GM12865 (cell line): ENCODE data around the gene HSF5.
"Not testable (repeated sequence)": the region's sequence is repeated elsewhere in the genome, so short reads cannot be mapped to it uniquely, and the experiment has no call there.

Experiments
- DNase-seq: peaks from one replicate; pipeline ENCODE4 v3.0.0; 2010; ENCODE audit warnings: low read depth
- H3K4me3 ChIP-seq: 2 replicates; pipeline ENCODE4 v1.5.1; 2011; ENCODE audit warnings: mild to moderate bottlenecking, low read depth, low read length, control low read depth
- TF ChIP-seq, protein P1 (sequence below): IDR thresholded peaks from 2 replicates; pipeline ENCODE4 v1.5.1; 2011; ENCODE audit warnings: low read length, control low read depth, low read depth, inconsistent platforms; ENCODE audit not compliant: insufficient read depth; ENCODE audit errors: missing control alignments

The HSF5 gene

DNA sequence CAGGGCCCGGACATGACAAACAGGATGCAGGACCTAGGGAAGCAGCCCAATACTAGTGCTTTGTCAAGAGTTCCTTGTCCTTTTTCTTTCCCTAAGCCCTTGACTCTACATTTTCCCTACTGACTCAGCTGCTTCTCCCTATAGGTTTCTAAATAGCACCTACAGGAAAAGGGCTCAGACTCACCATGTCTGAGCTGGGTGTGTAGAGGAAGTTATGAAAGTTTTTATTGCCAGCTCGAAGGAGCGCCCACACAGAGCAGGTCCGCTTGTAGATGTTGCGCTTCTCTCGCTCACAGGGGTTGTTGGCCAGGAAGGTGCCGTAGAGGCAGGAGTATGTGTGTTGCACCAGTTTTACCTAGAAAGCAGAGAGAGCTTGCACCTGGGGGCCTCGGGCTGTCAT lies 15.7 kb upstream of the HSF5 start:
- TF ChIP-seq, protein P1, sequence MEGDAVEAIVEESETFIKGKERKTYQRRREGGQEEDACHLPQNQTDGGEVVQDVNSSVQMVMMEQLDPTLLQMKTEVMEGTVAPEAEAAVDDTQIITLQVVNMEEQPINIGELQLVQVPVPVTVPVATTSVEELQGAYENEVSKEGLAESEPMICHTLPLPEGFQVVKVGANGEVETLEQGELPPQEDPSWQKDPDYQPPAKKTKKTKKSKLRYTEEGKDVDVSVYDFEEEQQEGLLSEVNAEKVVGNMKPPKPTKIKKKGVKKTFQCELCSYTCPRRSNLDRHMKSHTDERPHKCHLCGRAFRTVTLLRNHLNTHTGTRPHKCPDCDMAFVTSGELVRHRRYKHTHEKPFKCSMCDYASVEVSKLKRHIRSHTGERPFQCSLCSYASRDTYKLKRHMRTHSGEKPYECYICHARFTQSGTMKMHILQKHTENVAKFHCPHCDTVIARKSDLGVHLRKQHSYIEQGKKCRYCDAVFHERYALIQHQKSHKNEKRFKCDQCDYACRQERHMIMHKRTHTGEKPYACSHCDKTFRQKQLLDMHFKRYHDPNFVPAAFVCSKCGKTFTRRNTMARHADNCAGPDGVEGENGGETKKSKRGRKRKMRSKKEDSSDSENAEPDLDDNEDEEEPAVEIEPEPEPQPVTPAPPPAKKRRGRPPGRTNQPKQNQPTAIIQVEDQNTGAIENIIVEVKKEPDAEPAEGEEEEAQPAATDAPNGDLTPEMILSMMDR = no peak
- no peak for DNase-seq
- no peak overlapping the region for H3K4me3 ChIP-seq

- not testable (repeated sequence) for DNase-seq, H3K4me3 ChIP-seq
Measured at GRCh38 chr17:58503134-58503533, 14.9 kb upstream of the HSF5 start.

DNA sequence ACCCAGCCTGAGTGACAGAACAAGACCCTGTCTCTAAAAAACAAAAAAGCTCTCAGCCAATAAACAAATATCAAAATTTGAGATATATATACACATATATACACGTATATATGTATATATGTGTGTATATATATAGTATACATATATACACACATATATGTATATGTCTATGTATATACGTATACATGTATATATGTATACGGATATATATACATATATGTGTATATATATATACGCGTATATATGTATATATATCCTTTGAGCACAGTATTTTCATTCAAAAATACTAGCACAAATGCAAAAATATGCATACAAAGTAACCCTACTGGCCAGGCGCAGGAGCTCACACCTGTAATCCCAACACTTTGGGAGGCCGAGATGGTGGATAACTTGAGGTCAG lies 13.2 kb upstream of the HSF5 start:
- no peak for DNase-seq

DNA sequence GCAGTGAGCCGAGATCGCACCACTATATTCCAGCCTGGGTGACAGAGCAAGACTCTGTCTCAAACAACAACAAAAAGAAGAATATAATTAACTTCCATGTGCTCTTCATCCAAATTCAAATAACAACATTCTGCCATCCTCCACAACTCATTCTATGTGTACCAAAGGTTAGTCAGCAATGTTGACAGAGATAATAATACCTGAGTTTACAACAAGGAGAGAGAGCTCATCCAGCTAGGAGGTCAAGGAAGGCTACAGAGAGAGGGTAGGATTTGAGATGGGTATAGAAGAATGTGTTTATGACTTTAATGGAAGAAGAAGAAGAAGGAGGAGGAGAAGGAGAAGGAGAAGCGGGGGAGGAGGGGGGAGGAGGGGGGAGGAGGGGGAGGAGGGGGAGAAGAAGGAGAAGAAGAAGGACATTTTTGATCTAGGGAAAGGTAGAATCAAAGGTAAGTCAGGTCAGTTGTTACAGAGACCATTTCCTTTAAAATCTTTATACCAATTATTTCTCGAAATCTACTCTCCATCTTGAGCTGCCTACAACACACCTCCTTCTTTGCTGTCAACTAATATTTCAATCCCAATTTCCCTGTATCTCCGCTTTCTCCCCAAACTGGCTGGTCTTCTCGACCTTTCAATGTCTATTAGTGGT lies 10.1 kb upstream of the HSF5 start:
- TF ChIP-seq, protein P1 = no peak
- no peak overlapping the region for H3K4me3 ChIP-seq
- no peak for DNase-seq

More for the DNA sequence above, 13.2 kb upstream of the HSF5 start:
- TF ChIP-seq, protein P1 = no peak
- no peak overlapping the region for H3K4me3 ChIP-seq

DNA sequence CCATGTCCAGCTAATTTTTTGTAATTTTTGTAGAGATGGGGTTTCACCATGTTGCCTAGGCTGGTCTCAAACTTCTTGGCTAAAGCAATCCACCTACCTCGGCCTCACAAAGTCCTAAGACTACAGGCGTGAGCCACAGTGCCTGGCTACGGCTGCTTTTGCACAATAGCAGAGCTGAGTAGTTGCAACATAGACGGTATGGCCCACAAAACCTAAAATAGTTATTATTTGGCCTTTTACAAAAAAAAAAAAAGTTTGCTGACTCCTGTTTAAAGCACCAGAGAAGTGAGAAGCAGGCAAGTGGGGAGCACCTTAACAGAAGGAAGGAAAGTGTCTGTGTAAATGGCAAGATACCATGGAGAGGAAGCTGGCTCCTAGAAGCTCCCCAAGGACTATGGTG lies 5.3 kb upstream of the HSF5 start:
- TF ChIP-seq, protein P1 = no peak
- DNase-seq = no peak
- H3K4me3 ChIP-seq = no peak overlapping the region

DNA sequence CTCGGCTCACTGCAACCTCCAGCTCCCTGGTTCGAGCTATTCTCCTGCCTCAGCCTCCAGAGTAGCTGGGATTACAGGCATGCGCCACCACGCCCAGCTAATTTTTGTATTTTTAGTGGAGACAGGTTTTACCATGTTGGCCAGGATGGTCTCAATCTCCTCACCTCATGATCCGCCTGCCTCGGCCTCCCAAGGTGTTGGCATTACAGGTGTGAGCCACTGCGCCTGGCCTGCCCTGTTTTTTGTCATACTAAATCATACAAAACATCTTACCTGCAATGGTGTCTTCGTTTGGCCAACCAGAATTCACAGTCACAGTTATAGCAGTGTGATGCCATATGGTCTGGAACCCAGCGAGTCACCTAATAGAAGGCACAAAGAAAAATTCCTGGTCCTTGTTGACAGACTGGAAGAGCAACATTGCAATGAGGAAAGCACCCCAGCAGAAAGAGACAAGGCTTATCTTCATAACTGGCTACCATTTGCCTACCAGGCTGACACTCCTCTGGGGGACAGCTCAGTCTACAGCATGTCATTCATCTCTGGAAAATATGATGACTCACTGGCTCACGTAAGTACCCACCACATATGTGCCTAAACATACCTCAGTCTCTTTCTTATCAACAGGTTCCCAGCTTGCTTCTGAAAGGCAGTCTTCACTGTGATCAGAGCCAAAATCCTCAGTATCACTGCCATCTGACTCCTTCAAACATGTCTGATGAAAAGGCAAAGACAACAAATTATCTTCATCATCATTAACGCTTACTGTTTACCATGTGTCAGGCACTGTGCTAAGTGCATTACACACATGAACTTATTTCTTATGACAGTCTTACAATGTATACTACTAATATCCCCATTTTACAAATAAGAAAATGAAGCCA lies 4.3 kb upstream of the HSF5 start:
- TF ChIP-seq, protein P1 = no peak
- no peak for DNase-seq
- no peak overlapping the region for H3K4me3 ChIP-seq

DNA sequence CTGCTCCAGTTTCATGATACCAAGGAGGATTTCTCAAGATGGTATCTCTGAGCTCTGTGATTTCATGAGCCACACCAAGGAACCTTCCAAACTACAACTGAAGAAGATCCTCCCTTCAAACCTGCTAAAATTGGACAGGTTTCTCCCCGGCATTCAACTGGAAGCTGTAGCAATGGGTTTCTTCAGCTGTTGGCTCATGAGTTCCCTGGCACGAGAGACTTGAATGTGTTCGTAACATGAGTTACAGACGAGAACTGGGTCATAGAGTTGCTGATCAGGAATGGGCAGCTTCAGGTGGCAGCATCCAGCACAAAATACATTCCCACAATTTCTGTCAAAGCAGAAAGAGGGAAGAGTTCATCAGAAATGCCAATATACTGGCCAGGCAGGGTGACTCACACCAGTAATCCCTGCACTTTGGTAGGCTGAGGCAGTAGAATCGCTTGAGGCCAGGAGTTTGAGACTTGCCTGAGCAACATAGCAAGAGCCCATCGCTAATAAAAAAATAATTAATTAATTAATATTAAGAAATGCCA lies 3.4 kb upstream of the HSF5 start:
- DNase-seq = no peak
- no peak overlapping the region for H3K4me3 ChIP-seq
- TF ChIP-seq, protein P1 = no peak
